Measurements from ENCODE around the gene RPAP3. TPM values are rescaled to one million over a fixed set of nuclear protein-coding genes. Genes with fewer than 3 reads are reported as not detected.

RPAP3 gene
- total RNA-seq, 1 experiment from 2014 or later, result 22.1 TPM

DNA sequence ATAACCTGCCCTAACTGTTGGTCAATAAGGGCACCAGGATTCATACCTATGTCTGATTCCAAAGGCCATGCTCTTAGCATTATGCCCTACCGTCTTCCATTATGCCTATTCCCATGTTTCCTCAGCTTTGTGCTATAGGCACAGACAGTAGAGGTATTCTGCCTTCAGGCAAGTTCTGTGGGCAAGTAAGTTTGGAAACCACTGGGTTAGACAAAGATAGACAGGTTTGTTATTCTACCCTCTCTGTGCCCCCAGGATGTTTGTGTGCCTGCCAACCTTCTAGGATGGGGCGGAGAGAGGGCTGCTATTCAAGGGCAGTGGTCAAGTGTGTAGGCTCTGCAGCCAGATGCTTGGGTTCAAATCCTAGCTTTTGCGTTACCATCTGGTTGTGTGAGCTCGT is 48.3 kb upstream of the RPAP3 start:
- POLR2A ChIA-PET (ENCODE audit: unreplicated experiment), result no interaction called here
- H3K27me3 ChIP-seq (ENCODE audit: low read length), result no peaks in the 10 kb centered on the region
- no TSS peak for BruUV-seq (replicated peaks)
- no peak overlapping the region for H2AFZ ChIP-seq (ENCODE audit: low read length)
- peak overlapping the region; percentile 59 for H3K4me2 ChIP-seq (ENCODE audit: low read length)
- no peaks in the 10 kb centered on the region for H3K9me2 ChIP-seq (replicated peaks; ENCODE audit: low read length)
- H3K79me2 ChIP-seq (ENCODE audit: low read length), result no peaks in the 10 kb centered on the region
- H3K27ac ChIP-seq (ENCODE audit: low read length), result peak overlapping the region; percentile 67
- intact Hi-C loops (cut with micrococcal nuclease), result no loop called here
- peak overlapping the region; percentile 9; the same call in 1 of the 2 replicates for H3K4me3 ChIP-seq (ENCODE audit: low read length)
- no peaks in the 10 kb centered on the region for H4K20me1 ChIP-seq (ENCODE audit: low read length)
- CTCF ChIA-PET, result no interaction called here
- TF ChIP-seq, protein P1, sequence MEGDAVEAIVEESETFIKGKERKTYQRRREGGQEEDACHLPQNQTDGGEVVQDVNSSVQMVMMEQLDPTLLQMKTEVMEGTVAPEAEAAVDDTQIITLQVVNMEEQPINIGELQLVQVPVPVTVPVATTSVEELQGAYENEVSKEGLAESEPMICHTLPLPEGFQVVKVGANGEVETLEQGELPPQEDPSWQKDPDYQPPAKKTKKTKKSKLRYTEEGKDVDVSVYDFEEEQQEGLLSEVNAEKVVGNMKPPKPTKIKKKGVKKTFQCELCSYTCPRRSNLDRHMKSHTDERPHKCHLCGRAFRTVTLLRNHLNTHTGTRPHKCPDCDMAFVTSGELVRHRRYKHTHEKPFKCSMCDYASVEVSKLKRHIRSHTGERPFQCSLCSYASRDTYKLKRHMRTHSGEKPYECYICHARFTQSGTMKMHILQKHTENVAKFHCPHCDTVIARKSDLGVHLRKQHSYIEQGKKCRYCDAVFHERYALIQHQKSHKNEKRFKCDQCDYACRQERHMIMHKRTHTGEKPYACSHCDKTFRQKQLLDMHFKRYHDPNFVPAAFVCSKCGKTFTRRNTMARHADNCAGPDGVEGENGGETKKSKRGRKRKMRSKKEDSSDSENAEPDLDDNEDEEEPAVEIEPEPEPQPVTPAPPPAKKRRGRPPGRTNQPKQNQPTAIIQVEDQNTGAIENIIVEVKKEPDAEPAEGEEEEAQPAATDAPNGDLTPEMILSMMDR (conservative IDR thresholded peaks at IDR 0.05; ENCODE audit: low read depth, low read length), result no peak
- TF ChIP-seq EZH2phosphoT487 (IDR thresholded peaks at IDR 0.05; ENCODE audit: borderline replicate concordance, low read length), result no peak
- TF ChIP-seq EZH2 (IDR thresholded peaks at IDR 0.05; ENCODE audit: low read length, unreplicated experiment), result no peak
- H3F3A ChIP-seq (ENCODE audit: low read length, unreplicated experiment), result peaks cover 4% of the 10 kb centered on the region
- DNase-seq (peak; percentile 66), ATAC-seq (no peak)
- H3K9ac ChIP-seq (ENCODE audit: low read length), result no peak overlapping the region
- H3K36me3 ChIP-seq (ENCODE audit: low read depth, low read length), result no peaks in the 10 kb centered on the region
- H3K4me1 ChIP-seq (ENCODE audit: insufficient read depth, low read length), result peaks cover 62% of the 10 kb centered on the region
- H3K9me3 ChIP-seq (ENCODE audit: low read length), result no peaks in the 10 kb centered on the region

DNA sequence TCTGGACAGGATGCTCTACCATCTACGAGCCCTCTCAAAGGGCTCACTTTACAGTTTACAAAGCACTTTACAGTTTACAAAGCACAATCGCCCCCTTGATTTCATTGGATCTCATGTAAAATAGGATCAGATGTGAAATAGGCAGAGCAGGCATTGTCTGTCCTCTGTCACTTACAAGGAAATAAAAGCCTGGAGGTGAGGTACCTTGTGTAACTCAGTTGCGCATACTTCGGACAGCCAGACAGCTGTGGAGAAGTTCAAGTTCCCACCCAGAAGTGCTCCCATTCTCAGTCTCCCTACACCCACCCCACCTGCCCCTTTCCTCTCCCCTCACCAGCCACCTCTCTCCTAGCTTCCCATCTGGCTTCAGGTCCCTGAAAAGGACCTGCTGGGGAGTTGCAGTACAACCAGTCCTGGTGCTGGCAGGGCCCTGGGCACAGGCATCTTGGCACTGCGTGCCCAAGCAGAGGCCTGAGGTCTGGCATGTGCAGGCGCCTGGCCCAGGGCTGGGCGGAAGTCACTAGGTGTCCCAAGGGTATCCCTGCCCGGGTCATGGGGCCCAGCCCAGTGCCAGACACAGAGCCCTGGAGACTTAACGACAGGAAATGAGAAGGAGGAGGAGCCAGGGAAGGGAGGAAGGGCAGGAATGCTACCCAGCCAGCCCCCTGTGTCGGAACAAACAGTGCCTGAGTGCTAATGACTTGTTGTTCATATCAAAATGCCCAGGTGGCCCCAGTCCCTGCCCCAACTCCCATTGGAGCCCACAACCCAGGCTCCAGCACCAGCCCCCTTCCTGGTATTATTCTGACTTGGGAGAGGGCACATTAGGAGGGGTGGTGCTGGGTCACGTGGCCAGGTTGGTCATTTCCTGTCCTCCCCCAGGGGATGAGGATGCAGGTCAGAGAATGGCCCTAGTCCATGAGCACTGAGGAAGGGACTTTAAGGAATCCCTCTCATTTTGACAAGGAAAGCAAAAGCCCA is 47.5 kb upstream of the RPAP3 start:
- Histone ChIP-seq H3K4me2 (ENCODE audit: low read length) (peak overlapping the region; percentile 59), H3K9me2 (replicated peaks; ENCODE audit: low read length) (no peaks in the 10 kb centered on the region), H3K9ac (ENCODE audit: low read length) (no peak overlapping the region), H3K27ac (ENCODE audit: low read length) (peak overlapping the region; percentile 67), H3K27me3 (ENCODE audit: low read length) (no peaks in the 10 kb centered on the region), H4K20me1 (ENCODE audit: low read length) (no peaks in the 10 kb centered on the region), H3F3A (ENCODE audit: low read length, unreplicated experiment) (peaks cover 4% of the 10 kb centered on the region), H3K9me3 (ENCODE audit: low read length) (no peaks in the 10 kb centered on the region), H3K4me1 (ENCODE audit: insufficient read depth, low read length) (peaks cover 56% of the 10 kb centered on the region), H3K79me2 (ENCODE audit: low read length) (no peaks in the 10 kb centered on the region), H2AFZ (ENCODE audit: low read length) (peak overlapping the region; percentile 44), H3K4me3 (ENCODE audit: low read length) (no peak overlapping the region), H3K36me3 (ENCODE audit: low read depth, low read length) (no peaks in the 10 kb centered on the region)
- peak; percentile 64 for DNase-seq
- ATAC-seq, result peak; percentile 43
- POLR2A ChIA-PET (ENCODE audit: unreplicated experiment), result no interaction called here
- no peak for TF ChIP-seq EZH2phosphoT487 (IDR thresholded peaks at IDR 0.05; ENCODE audit: borderline replicate concordance, low read length)
- CTCF ChIA-PET, result interaction anchor here (0.5 to 0.8 kb wide), 4 partner anchors 9 to 683 kb away, joined by 3 to 7 read pairs (median 4); no protein-coding TSS in a partner anchor
- intact Hi-C loops (cut with micrococcal nuclease), result loop anchor here (2.0 kb wide), 1 partner anchor 19 kb away; the partner anchor contains the start of gene SLC48A1
- no TSS peak for BruUV-seq (replicated peaks)

DNA sequence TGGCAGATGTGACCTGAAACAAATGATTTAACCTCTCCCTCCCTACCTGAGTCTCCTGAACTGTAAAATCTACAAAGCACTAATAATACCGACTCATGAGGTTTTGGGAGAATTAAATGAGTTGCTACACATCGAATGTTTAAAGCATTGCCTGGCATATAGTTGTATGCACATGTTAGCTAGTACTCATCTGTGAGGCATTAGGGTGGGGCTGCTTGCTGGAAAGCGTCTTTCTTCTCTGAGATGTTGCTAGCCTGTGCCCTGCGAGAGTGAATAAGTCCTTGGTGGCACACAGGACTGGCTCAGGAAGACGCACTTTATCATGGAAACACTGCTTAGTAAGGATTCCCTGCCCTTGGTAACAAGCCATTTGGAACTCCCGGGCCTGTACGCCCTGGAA is 46.7 kb upstream of the RPAP3 start:
- no peaks in the 10 kb centered on the region for H3K9me3 ChIP-seq (ENCODE audit: low read length)
- CTCF ChIA-PET, result interaction anchor here (0.5 to 0.8 kb wide), 4 partner anchors 9 to 682 kb away, joined by 3 to 7 read pairs (median 4); no protein-coding TSS in a partner anchor
- no peaks in the 10 kb centered on the region for H4K20me1 ChIP-seq (ENCODE audit: low read length)
- peak overlapping the region; percentile 10; the same call in 1 of the 2 replicates for H3K9ac ChIP-seq (ENCODE audit: low read length)
- TF ChIP-seq, protein P1 (conservative IDR thresholded peaks at IDR 0.05; ENCODE audit: low read depth, low read length), result no peak
- TF ChIP-seq EZH2phosphoT487 (IDR thresholded peaks at IDR 0.05; ENCODE audit: borderline replicate concordance, low read length), result no peak
- TF ChIP-seq EZH2 (IDR thresholded peaks at IDR 0.05; ENCODE audit: low read length, unreplicated experiment), result no peak
- H3K79me2 ChIP-seq (ENCODE audit: low read length), result no peaks in the 10 kb centered on the region
- H3K27ac ChIP-seq (ENCODE audit: low read length), result peak overlapping the region; percentile 67
- DNase-seq (peak; percentile 85), ATAC-seq (peak; percentile 86)
- H3K4me2 ChIP-seq (ENCODE audit: low read length), result peak overlapping the region; percentile 59
- H3K4me1 ChIP-seq (ENCODE audit: insufficient read depth, low read length), result peaks cover 49% of the 10 kb centered on the region
- no TSS peak for BruUV-seq (replicated peaks)
- intact Hi-C loops (cut with micrococcal nuclease), result loop anchor here (2.0 kb wide), 1 partner anchor 20 kb away; the partner anchor contains the start of gene SLC48A1
- H3K4me3 ChIP-seq (ENCODE audit: low read length), result no peak overlapping the region
- H3K27me3 ChIP-seq (ENCODE audit: low read length), result no peaks in the 10 kb centered on the region
- H2AFZ ChIP-seq (ENCODE audit: low read length), result peak overlapping the region; percentile 44
- H3F3A ChIP-seq (ENCODE audit: low read length, unreplicated experiment), result peaks cover 4% of the 10 kb centered on the region
- H3K9me2 ChIP-seq (replicated peaks; ENCODE audit: low read length), result no peaks in the 10 kb centered on the region
- POLR2A ChIA-PET (ENCODE audit: unreplicated experiment), result no interaction called here
- H3K36me3 ChIP-seq (ENCODE audit: low read depth, low read length), result no peaks in the 10 kb centered on the region
